Measurements from ENCODE around the gene JMJD6. TPM values are rescaled to one million over a fixed set of nuclear protein-coding genes. Genes with fewer than 3 reads are reported as not detected.

The JMJD6 gene
- total RNA-seq, 1 experiment from 2014 or later: 28.9 TPM

DNA sequence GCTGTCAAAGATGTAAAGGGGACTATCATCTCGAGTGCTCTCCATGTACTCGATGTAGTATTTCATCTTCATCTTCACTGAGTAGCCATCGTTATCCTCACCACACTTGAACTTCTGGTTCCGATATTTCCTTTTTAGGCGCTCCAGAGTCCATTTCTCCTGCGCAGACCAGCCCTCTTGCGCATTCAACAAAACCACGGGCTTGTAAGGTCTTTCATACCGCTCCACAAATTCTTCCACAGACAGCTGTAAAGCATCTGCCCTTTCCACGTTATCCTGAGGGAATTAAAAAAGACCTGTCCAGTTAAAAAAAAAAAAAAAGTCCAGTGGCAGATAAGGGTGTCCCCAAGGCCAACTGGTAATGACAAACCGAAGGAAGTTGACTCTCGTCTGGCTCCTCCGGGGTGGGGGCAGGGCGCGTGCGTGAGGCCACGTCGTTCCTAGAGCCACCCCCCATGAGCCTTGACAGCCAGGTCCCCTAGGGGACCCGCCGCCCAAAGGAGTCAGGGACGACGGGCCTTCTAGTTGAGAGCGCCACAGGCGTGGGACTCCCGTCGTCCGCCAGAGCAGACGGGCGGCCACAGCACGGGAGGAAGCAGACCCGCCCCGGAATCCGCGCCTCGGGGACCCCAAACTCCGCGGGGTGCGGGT is 701 bp downstream of the JMJD6 start:
- no peak overlapping the region for H2BK5ac ChIP-seq (ENCODE audit: insufficient read length, low read length)
- H2BK20ac ChIP-seq (ENCODE audit: low read depth, low read length, poor library complexity, severe bottlenecking): no peak overlapping the region
- H3K23me2 ChIP-seq (ENCODE audit: insufficient read length, low read depth, low read length, poor library complexity, severe bottlenecking): peaks cover 13% of the 10 kb centered on the region
- H3K27me3 ChIP-seq (ENCODE audit: insufficient read depth, low read length): no peaks in the 10 kb centered on the region
- no peaks in the 10 kb centered on the region for H4K20me1 ChIP-seq (ENCODE audit: control insufficient read depth, insufficient read depth, insufficient read length)
- H3K79me1 ChIP-seq (ENCODE audit: insufficient read depth, low read depth, low read length, poor library complexity, severe bottlenecking): peaks cover 11% of the 10 kb centered on the region
- no peak for TF ChIP-seq CTCF (conservative IDR thresholded peaks at IDR 0.05)
- H3K18ac ChIP-seq (ENCODE audit: insufficient read length, low read depth, low read length): no peak overlapping the region
- H4K91ac ChIP-seq (ENCODE audit: insufficient read length, low read depth, low read length): no peak overlapping the region
- peak; percentile 48 for DNase-seq
- peaks cover 14 to 15% of the 10 kb centered on the region in 2 experiments for H3K4me1 Mint-ChIP-seq
- no peak overlapping the region for H2BK120ac ChIP-seq (ENCODE audit: low read depth, low read length, poor library complexity, severe bottlenecking)
- H3K9ac ChIP-seq (ENCODE audit: extremely low read depth, insufficient read length, low read length): peak overlapping the region; percentile 49
- no peak overlapping the region for H2BK12ac ChIP-seq (ENCODE audit: insufficient read length, low read depth, low read length)
- peak overlapping the region; percentile 88 to 92 for H3K4me3 Mint-ChIP-seq
- H2AK5ac ChIP-seq (ENCODE audit: insufficient read length, low read length): no peak overlapping the region
- H3T11ph ChIP-seq (ENCODE audit: low read length): no peak overlapping the region
- H3K23ac ChIP-seq (ENCODE audit: insufficient read length, low read depth, low read length): no peak overlapping the region
- no peak overlapping the region for H3K27ac ChIP-seq (ENCODE audit: insufficient read length, low read depth, low read length)
- no peak overlapping the region for H4K5ac ChIP-seq (ENCODE audit: insufficient read length, low read depth, low read length)
- H2BK15ac ChIP-seq (ENCODE audit: low read depth, low read length): no peak overlapping the region
- peaks cover 9% of the 10 kb centered on the region; the same call in 1 of the 2 replicates for H3K79me2 ChIP-seq (ENCODE audit: insufficient read depth, low read length)
- H4K8ac ChIP-seq (replicated peaks; ENCODE audit: insufficient read length, low read depth, low read length): no peak overlapping the region
- peak overlapping the region; percentile 13; the same call in 1 of the 2 replicates for H3K14ac ChIP-seq (ENCODE audit: insufficient read depth, low read length)
- peaks cover 21 to 57% (median 47%) of the 10 kb centered on the region in 3 experiments; a peak in 6 of 7 replicates for H3K36me3 Mint-ChIP-seq (ENCODE audit: insufficient read depth in 1 of 3, low read depth in 3 of 3)
- no peaks in the 10 kb centered on the region for H3K9me3 ChIP-seq (ENCODE audit: control insufficient read depth, low read depth, low read length)
- no peak overlapping the region for H3K56ac ChIP-seq (ENCODE audit: insufficient read length, low read depth, low read length)
- H2AFZ ChIP-seq (ENCODE audit: low read length): no peak overlapping the region
- H3K27ac Mint-ChIP-seq: peak overlapping the region in 1 of 3 experiments; percentile 39; a peak in 2 of 7 replicates
- WGBS (ENCODE audit: extremely low coverage, insufficient read length, low lambda C conversion rate): no CpG with 5 or more reads among the region's 38 CpGs
- no peak overlapping the region for H3K4ac ChIP-seq (ENCODE audit: low read depth, low read length)
- peak overlapping the region; percentile 87 for H3K4me2 ChIP-seq (ENCODE audit: insufficient read depth, insufficient read length, low read length)
- no peaks in the 10 kb centered on the region for H3K4me1 ChIP-seq (ENCODE audit: insufficient read depth, low read length)
- H3K27me3 Mint-ChIP-seq (ENCODE audit: low read depth): no peaks in the 10 kb centered on the region
- H3K9me3 Mint-ChIP-seq: no peaks in the 10 kb centered on the region

Measured in H9 (cell line).